ENCODE measurements around the gene CUL5.
"Not testable (repeated sequence)": the region's sequence is repeated elsewhere in the genome, so short reads cannot be mapped to it uniquely, and the experiment has no call there.

Gene CUL5

DNA sequence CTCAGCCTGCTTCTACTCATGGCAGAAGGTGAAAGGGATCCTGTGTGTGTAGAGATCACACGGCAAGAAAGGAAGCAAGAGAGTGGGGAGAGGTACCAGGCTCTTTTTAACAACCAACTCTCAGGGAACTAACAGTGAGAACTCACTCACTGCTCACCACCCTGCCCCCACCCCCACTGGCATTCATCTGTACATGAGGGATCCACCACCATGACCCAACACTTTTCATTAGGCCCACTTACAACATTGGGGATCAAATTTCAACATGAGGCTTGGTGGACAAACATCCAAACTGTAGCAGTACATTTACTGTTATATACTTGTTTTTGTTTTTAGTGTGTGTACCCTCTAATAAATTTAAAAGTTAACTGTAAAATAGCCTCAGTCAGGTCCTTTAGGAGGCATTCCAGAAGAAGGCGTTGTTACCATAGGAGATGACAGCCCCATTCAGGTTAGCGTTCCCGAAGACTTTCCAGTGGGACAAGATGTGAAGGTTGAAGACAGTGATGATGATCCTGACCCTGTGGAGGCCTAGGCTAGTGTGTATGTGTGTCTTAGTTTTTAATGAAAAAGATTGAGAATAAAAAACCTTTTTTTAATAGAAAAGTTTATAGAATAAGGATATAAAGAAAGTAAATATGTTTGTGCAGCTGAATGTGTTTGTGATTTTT is 11.3 kb downstream of the CUL5 start:
- no peak for DNase-seq (ENCODE audit: low read depth in 2 of 2)

DNA sequence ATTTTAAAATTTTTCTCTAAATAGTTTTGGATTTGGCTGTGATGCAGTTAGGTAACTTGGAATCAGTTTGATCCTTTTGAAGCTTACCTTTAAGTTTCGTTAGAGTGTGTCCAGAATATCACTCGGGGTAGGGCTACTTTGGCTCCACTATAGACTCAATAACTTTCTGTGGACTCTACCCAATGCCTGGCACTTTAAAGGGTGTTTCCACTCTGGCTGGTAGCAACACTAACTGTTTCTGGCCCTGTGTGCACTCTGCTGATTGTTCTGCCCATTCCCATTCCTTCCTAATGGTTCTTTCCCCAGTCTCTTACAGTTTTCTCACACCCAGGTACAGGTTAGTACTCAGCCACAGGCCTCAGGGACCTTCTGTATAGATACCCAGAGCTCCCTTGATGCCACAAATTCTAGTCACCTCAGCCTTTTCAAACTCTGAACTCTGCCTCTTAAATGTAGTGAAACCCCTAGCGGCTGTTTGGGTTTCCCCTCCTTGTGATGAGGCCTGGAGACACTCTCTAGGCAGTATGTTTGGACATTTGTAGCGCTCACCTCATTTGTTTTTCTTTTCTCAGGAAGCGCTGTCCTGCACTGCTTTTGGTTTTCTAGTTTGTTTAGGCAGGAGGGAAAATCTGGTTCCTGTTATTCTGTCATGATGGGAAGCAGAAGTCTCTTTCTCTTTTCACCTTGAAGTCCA is 16.8 kb downstream of the CUL5 start:
- no peak for DNase-seq (ENCODE audit: low read depth in 2 of 2)

DNA sequence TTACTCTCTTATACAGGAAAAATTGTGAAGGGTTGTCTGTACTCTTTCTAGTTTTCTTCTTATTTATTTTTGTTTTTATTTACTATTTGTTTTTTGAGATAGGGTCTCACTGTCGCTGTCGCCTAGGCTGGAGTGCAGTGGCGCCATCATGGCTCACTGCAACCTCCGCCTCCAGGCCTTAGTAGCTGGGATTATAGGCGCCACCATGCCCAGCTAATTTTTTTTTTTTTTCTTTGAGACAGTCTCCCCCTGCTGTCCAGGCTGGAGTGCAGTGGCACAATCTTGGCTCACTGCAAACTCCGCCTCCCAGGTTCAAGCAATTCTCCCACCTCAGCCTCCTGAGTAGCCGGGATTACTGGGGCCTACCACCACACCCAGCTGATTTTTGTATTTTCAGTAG is 18.4 kb downstream of the CUL5 start:
- DNase-seq (ENCODE audit: low read depth in 2 of 2) = no peak

DNA sequence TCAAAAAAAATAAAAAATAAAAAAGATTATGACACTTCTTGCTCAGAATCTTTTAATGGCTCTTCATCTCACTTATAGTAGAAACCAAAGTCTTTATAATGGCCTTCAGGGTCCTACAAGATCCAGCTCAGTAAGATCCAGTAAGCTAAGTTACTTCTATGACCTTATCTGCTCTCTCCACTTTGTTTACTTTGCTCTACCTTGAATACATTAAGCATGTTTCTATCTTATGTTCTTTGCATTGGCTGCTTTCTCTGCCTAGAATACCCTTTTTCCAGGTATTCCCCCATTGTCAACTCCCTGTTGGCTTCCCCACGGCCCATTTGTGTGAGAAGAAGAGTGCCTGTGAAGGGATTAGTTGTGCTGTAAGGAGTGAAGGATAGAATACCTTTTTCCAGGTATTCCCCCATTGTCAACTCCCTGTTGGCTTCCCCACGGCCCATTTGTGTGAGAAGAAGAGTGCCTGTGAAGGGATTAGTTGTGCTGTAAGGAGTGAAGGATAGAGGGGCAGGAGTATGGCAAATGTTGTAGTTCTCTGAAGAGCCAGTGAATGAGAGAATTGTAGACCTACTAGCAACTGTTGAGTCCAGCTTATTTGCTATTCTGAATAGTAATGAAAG is 20.2 kb downstream of the CUL5 start:
- not testable (repeated sequence) for DNase-seq (ENCODE audit: low read depth in 2 of 2)

DNA sequence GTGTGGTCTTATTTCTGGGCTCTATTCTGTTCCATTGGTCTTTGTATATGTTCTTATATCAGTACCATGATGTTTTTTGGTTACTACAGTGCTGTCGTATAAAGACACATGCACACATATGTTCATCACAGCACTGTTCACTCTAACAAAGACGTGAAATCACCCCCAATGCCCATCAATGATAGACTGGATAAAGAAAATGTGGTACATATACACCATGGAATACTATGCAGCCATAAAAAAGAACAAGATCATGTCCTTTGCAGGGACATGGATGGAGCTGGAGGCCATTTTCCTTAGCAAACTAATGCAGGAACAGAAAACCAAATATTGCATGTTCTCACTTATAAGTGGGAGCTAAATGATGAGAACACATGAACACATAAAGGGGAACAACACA is 22.9 kb downstream of the CUL5 start:
- DNase-seq (ENCODE audit: low read depth in 2 of 2) = not testable (repeated sequence)

DNA sequence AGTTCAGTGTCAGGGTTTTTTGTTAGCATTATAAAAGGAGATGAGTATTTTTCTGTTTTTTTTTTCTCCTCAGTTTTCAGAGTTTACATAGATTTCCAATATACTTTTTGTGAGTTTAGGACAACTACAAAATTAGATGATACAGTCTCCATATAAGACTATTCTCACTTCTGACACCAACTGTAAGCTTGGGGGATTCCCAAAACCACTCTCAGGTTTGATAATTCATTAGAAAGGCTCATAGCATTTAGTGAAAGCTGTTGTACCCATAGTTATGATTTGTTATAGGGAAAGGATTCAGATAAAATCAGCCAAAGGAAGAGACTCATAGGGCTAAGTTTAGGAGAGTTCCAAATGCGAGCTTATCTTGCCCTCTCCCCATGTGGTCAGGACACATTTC is 24.1 kb downstream of the CUL5 start:
- no peak for DNase-seq (ENCODE audit: low read depth in 2 of 2)

DNA sequence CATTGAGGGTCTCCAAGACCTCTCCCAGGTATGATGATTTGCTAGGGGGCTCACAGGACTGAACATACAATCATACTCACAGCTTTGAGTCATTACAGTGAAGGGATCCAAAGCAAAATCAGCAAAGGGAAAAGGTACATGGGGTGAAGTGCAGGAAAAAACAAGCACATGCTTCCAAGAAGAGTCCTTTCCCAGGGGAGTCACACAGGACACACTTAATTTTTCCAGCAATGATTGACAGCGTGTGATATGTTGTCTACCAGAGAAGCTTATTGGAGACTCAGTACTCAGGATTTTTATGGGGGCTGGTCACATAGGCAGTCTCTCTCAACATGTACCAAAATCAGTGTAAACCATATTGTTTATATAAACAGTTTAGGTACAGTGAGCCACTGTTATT is 25.3 kb downstream of the CUL5 start:
- DNase-seq (ENCODE audit: low read depth in 2 of 2) = no peak

DNA sequence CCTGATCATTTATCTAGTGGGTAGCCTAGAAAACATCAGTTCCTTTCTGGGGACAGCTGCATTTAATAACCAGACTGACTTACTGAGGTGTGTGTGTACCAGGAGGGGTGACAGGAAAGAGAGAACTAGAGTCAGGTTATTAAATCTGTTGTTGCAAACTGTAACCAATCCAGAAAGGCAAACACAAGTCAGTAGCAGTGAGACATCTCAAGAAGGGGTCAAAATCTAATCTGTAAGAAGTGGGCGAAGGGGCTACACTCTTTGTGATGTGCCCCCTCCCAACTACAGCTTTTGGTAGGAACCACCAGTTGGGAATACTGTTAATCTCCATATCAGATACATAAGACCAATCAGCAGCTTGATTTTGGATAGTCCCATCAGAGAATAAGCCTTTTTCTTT is 26.3 kb downstream of the CUL5 start:
- no peak for DNase-seq (ENCODE audit: low read depth in 2 of 2)

DNA sequence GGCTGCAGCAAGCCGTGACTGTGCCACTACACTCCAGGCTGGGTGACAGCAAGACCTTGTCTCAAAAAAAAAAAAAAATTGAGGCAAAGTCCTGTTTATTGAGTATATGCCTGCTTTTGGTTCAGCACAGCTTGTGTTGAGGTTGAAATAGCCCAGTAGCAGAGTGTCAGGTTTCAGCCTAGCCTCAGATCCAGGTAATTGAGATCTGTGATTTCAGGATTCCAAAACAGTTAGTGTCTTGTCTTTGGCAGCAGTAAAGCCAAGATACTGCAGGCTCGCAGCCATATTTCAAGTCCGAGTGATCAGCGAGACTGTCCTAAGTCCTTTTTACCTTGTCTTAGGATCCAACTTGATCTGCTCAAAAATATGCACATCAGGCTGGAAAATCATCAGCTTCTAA is 27.0 kb downstream of the CUL5 start:
- DNase-seq (ENCODE audit: low read depth in 2 of 2) = no peak

DNA sequence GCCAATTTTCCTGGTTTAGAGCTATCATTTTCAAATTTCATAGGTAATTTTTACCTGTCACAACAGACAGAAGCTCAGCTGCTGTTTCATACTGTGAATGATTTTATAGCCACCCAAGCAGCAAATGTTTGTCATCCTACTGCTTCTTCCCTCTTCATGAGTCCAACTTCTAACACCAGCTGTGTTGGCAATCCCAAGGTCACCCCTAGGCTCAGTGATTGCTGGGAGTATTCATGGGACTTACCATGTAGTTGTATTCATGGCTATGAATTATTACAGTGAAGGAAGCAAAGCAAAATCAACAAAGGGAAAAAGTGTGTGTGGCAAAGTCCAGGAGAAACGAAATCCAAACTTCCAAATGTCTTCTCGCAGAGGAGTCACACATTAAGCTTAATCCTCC is 28.5 kb downstream of the CUL5 start:
- no peak for DNase-seq (ENCODE audit: low read depth in 2 of 2)

DNA sequence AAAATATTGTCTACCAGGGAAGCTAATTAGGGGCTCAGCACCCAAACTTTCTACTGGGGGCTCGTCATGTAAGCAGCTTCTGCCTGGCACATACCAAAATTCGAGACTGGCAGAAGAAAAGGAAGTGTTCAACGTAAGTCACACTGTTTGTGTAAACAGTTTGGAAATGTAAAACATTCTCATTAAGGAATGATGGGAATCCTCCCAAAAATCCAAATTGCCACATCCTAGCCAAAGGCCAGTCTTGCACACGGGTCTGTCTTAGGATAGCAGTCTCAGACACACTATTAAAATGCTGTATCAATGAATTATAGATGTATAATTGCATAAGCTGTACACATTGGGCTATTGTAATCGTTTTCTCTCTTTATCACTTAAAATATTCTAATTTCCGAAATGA is 28.9 kb downstream of the CUL5 start:
- DNase-seq (ENCODE audit: low read depth in 2 of 2) = no peak

DNA sequence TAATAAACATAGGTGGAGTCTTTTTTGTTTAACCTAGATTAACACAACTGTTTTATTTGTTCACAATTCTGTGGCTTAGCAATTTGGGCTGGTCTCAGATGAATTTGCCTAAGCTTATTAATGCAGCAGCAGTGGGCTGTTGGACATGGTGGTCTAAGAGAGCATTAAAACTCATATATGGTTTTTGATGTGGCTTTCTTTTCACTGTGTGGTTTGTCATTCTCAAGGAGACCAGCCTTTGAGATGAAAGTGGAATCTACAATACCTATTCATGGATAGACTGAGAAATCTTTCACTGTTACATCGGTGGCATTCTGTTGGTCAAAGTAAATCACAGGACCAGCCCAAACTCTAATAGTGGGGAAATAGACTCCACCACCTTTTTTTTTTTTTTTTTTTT is 39.6 kb downstream of the CUL5 start:
- no peak for DNase-seq (ENCODE audit: low read depth in 2 of 2)

DNA sequence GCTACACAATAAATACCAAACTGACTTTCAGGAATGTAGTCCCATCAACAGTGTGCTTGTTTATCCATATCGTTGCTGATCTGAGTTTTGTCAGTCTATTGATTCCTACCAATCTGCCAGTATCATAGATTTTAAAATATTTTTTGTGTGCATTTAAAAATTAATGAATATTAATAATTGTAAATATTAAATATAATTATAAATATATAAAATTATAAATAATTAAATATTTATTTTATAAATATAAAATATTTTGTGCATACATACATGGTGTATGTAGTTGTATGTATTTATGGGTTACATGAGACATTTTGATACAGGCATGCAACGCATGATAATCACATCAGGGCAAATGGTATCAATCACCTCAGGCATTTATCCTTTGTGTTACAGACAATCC is 53.6 kb downstream of the CUL5 start:
- DNase-seq (ENCODE audit: low read depth in 2 of 2) = no peak

DNA sequence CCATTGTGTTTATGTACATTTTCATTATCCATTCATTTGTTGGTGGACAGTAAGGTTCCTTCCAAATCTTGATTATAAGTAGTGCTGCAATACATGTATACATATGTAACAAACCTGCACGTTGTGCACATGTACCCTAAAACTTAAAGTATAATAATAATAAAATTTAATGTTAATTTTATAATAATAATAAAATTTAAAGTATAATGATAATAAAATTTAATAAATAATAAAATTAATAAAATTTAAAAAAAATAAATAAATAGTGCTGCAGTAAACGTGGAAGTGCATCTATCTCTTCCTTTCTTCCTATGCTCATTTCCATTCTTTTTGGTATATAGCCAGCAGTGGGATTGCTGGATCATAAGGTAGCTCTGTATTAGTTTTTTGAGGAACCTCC is 54.7 kb downstream of the CUL5 start:
- no peak for DNase-seq (ENCODE audit: low read depth in 2 of 2)

DNA sequence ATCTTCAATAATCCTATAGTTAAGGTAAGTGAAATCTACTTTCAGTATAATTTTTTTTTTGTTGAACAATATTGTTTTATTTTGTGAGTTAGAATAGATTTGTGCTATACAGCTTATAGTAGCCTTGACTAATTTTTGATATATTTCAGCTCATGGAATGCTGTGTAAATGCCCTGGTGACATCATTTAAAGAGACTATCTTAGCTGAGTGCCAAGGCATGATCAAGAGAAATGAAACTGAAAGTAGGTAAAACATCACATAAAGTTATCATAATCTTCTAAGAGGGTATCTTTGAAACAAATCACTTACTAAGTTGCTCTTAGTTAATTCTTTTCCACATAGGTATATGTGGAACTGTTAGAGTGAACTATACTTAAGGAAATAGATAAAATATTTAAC is 61.2 kb downstream of the CUL5 start:
- no peak for DNase-seq (ENCODE audit: low read depth in 2 of 2)

DNA sequence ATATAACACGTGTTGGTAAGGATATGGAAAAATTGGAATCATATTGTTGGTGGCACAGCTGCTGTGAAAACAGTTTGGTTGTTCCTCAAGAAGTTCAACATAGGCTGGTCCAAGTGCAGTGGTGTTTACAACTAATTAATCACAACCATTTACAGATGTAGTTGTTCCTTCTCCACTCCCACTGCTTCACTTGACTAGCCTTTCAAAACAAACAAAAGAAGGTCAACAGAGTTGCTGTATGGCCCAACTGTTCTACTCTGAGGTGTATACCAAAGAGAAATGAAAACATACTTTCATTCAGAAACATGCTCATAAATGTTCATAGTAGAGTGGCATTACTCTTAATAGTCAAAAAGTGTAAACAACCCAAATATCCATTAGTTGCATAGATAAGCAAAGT is 76.1 kb downstream of the CUL5 start:
- no peak for DNase-seq (ENCODE audit: low read depth in 2 of 2)

DNA sequence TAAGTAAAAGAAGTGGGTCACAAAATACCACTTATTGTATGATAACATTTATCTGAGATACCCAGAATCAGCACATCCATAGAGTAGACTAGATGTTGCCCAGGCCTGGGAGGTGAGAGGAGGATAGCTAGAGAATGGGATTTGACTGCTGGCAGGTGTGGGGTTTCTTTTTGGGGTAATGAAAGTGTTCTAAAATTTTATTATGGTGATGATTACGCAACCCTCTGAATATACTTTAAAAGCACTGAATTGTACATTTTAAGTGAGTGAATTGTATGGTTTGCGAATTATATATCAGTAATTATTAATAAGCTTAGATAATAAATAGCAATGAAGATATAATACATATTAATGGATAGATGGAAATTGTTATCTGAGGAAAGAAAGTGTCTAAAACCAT is 77.0 kb downstream of the CUL5 start:
- DNase-seq (ENCODE audit: low read depth in 2 of 2) = no peak

DNA sequence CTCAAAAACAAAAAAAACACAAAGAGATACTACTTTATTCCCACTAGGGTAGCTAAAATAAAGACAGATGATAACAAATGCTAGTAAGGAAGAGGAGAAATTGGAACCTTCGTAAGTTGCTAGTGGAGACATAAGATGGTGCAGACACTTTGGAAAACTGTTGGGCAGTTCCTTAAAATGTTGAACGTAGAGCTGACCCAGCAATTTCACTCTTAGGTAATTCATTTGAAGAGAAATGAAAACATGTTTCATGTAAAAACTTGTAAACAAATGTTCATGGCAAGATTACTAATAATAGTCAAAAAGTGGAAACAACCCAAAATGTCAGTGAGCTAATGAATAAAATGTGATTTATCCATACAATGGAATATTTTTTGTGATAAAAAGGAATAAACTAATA is 83.4 kb downstream of the CUL5 start:
- no peak for DNase-seq (ENCODE audit: low read depth in 2 of 2)

DNA sequence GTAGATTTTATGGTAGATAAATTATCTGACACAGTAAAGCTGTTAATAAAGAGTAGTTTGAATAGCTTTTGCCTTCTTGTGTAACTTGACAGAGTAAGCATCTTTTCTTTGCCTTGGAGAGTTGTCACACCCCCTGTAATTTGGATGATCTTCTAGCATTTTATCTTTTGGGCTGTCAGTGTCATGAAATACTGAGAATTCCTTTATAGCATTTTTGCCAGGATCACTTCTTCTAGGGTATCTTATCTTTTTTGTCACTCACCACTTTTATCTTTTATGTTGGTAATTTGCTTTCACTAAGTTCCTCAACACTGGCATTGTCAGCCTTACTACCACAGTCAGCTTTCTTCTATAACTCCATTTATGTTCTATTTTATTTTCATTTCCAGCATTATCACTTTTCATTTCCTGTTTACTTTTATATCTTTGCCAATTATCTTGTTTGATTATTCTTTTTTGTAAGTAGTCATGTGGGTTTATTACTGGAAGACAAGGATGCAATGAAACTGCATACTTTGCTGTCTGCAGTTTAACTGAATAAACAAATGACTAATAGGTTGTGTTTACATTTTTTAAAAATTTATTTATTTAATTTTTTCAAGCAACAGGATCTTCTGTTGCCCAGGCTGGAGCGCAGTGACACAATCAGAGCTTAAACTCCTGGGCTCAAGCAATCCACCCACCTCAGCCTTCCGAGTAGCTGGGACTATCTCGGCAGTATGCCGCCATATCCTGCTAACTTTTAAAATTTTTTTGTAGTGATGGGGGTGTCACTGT is 84.6 kb downstream of the CUL5 start:
- DNase-seq (ENCODE audit: low read depth in 2 of 2) = no peak

DNA sequence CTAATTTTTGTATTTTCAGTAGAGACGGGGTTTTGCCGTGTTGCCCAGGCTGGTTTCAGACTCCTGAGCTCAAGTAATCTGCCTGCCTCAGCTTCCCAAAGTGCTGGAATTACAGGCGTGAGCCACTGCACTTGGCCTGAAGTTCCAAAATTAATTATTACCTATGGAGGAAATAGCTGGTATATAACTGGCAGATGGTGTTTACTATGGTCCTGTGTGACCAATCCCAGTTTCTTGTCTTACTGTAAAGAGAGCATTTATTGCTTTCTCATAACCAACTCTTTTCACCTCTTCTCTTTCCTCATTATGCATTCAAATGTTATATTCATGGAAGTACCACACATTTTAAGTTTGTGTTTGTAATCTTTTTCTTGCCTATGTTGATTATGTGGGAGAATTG is 88.5 kb downstream of the CUL5 start:
- no peak for DNase-seq (ENCODE audit: low read depth in 2 of 2)

DNA sequence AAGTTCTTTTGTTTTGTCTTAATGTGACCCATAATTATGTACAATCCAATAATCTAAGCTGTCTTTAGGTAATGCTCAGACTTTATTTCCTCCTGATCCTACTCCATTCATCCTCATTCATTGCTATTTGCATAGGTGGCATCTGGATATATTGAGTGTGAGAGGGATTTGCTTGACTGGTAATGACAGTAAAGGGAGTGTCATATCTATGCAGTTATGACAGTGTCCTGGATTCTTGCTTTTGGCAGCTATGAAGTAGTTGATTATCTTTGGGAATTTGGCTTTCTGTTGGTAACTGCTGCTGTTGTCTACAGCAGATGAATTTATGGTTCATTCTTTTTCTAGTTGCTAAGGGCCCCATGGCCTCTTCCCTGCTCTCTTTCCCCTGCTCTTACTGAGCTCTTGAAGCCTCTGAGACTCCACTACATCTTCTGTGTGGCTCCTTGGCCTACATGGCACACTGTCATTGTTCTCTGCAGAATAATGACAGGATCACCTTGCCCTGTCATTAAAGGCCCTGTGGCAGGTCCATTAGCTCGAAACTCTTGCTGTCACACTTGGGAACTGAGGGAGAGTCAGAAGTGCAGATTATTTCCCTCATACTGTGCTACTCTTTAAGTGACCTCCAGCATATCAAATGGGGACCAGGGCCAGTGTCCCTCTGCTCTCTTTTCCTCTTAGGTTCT is 92.5 kb downstream of the CUL5 start:
- no peak for DNase-seq (ENCODE audit: low read depth in 2 of 2)

DNA sequence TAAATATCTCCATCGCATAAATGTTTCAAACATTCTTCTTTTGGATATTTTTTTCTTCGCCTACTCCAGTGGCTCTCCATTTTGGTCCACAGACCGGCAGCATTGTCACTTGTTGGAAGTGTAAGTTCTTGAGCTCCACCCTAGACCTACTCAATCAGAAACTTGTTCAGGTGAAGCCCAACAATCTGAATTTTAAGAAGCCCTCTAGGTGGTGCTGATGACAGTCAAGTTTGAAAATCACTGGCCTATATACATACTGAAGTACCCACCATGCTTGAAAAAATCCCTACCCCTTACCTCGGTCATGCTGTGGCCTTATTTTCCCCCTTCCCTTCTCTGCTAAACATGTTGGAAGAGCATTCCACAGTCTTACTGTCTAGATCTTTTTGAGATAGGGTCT is 102.4 kb downstream of the CUL5 start:
- DNase-seq (ENCODE audit: low read depth in 2 of 2) = no peak

Data from stimulated activated CD8-positive, alpha-beta memory T cell treated with anti-CD3 and anti-CD28 coated beads, Interleukin-15, amount 100 ng/mL, for 48 hours (primary cell).